HEK293 (cell line): ENCODE results near the gene KIAA0586.

Experiments used
- CTCF ChIP-seq: fragments of 450-650 bp; formaldehyde crosslinking; IDR thresholded peaks from 2 replicates; pipeline ENCODE4 v1.5.1; 2016; ENCODE audit warnings: missing biosample characterization, missing genetic modification characterization
- GLI4 ChIP-seq: fragments of 450-650 bp; formaldehyde crosslinking; IDR thresholded peaks from 2 replicates; pipeline ENCODE4 v1.5.1; 2016; ENCODE audit warnings: missing biosample characterization, missing genetic modification characterization
- GLIS2 ChIP-seq: fragments of 450-650 bp; formaldehyde crosslinking; IDR thresholded peaks from 2 replicates; pipeline ENCODE4 v1.5.1; 2016; ENCODE audit warnings: missing biosample characterization, missing genetic modification characterization
- REST ChIP-seq: fragments of 450-650 bp; formaldehyde crosslinking; IDR thresholded peaks from 2 replicates; pipeline ENCODE4 v1.5.1; 2016; ENCODE audit warnings: missing biosample characterization, missing genetic modification characterization
- SCRT2 ChIP-seq: fragments of 450-650 bp; formaldehyde crosslinking; IDR thresholded peaks from 2 replicates; pipeline ENCODE4 v1.5.1; 2016; ENCODE audit warnings: missing biosample characterization, missing genetic modification characterization
- YY1 ChIP-seq: fragments of 450-650 bp; formaldehyde crosslinking; IDR thresholded peaks from 2 replicates; pipeline ENCODE4 v1.5.1; 2018; ENCODE audit warnings: missing biosample characterization, missing genetic modification characterization
- ZNF10 ChIP-seq: fragments of 450-650 bp; formaldehyde crosslinking; IDR thresholded peaks from 2 replicates; pipeline ENCODE4 v1.5.1; 2017; ENCODE audit warnings: missing biosample characterization, missing genetic modification characterization
- ZNF18 ChIP-seq: fragments of 450-650 bp; formaldehyde crosslinking; IDR thresholded peaks from 2 replicates; pipeline ENCODE4 v1.5.1; 2016; ENCODE audit warnings: missing biosample characterization, missing genetic modification characterization
- ZNF23 ChIP-seq: fragments of 450-650 bp; formaldehyde crosslinking; IDR thresholded peaks from 2 replicates; pipeline ENCODE4 v1.5.1; 2016; ENCODE audit warnings: missing biosample characterization, missing genetic modification characterization, borderline replicate concordance
- ZNF24 ChIP-seq: fragments of 450-650 bp; formaldehyde crosslinking; IDR thresholded peaks from 2 replicates; pipeline ENCODE4 v1.5.1; 2016; ENCODE audit warnings: missing biosample characterization, missing genetic modification characterization
- ZNF274 ChIP-seq, 2 experiments: fragments of 200-500 bp in 1 of 2; fragments of 450-650 bp in 1 of 2; sonication (Bioruptor generic) in 1 of 2; formaldehyde crosslinking in 1 of 2; IDR thresholded peaks; 2 replicates each; pipeline versions ENCODE4 v1.5.1 to v1.6.1; 2014 to 2016; ENCODE audit warnings: borderline replicate concordance in 1 of 2, inconsistent platforms in 1 of 2, low read length in 1 of 2, missing biosample characterization in 1 of 2, missing genetic modification characterization in 1 of 2
- ZNF280D ChIP-seq: fragments of 450-650 bp; formaldehyde crosslinking; IDR thresholded peaks from 2 replicates; pipeline ENCODE4 v1.5.1; 2016; ENCODE audit warnings: missing biosample characterization, missing genetic modification characterization
- ZNF302 ChIP-seq: fragments of 450-650 bp; formaldehyde crosslinking; IDR thresholded peaks from 2 replicates; pipeline ENCODE4 v1.5.1; 2016; ENCODE audit warnings: missing biosample characterization, missing genetic modification characterization, low read depth
- ZNF645 ChIP-seq: fragments of 450-650 bp; formaldehyde crosslinking; IDR thresholded peaks from 2 replicates; pipeline ENCODE4; 2016; ENCODE audit warnings: missing biosample characterization, missing genetic modification characterization

- TF ChIP-seq CTCF (tag by site-specific recombination), result no peak
- TF ChIP-seq ZNF24 (tag by site-specific recombination), result no peak
- TF ChIP-seq ZNF645 (tag by site-specific recombination), result no peak
- no peak for TF ChIP-seq ZNF274 (IDR thresholded peaks at IDR 0.05; ENCODE audit: low read length)
- TF ChIP-seq ZNF274 (tag by site-specific recombination; IDR thresholded peaks at IDR 0.05; ENCODE audit: borderline replicate concordance), result no peak
- no peak for TF ChIP-seq YY1 (tag by site-specific recombination)
- TF ChIP-seq ZNF302 (tag by site-specific recombination), result no peak
- TF ChIP-seq ZNF18 (tag by site-specific recombination), result no peak
- TF ChIP-seq ZNF23 (tag by site-specific recombination), result no peak
- no peak for TF ChIP-seq GLIS2
- TF ChIP-seq SCRT2 (tag by site-specific recombination), result no peak
- TF ChIP-seq REST (tag by site-specific recombination), result no peak
- TF ChIP-seq ZNF280D, result no peak
- no peak for TF ChIP-seq ZNF10 (tag by site-specific recombination)
- TF ChIP-seq GLI4, result no peak
These were observed 38.9 kb downstream of the KIAA0586 start for GRCh38 chr14:58466459-58466858.
